CD4-positive, alpha-beta T cell treated with Interleukin-12 subunit alpha and Interleukin-12 subunit beta, for 1 hour (primary cell): ENCODE measurements around the gene EPHA6.
"Not testable (repeated sequence)": the region's sequence is repeated elsewhere in the genome, so short reads cannot be mapped to it uniquely, and the experiment has no call there.

ENCODE experiments used
- DNase-seq: peaks from one replicate; pipeline ENCODE4 v3.0.0-alpha.2; 2020

Gene EPHA6

GRCh38 chr3:97480696-97481289, 666.4 kb downstream of the EPHA6 start:
- DNase-seq: not testable (repeated sequence)

- DNase-seq: no peak
Observed at GRCh38 chr3:97481416-97481815, 667.0 kb downstream of the EPHA6 start.

GRCh38 chr3:97485206-97485605, 670.8 kb downstream of the EPHA6 start:
- no peak for DNase-seq

GRCh38 chr3:97487587-97487986, 673.2 kb downstream of the EPHA6 start:
- DNase-seq: no peak

- DNase-seq: no peak
Observed at GRCh38 chr3:97488741-97489140, 674.3 kb downstream of the EPHA6 start.

- DNase-seq: no peak
Observed at GRCh38 chr3:97495896-97496295, 681.5 kb downstream of the EPHA6 start.

GRCh38 chr3:97497138-97497537, 682.7 kb downstream of the EPHA6 start:
- DNase-seq: no peak

GRCh38 chr3:97504463-97504862, 690.1 kb downstream of the EPHA6 start:
- no peak for DNase-seq

GRCh38 chr3:97510795-97511194, 696.4 kb downstream of the EPHA6 start:
- no peak for DNase-seq

- DNase-seq: no peak
Observed at GRCh38 chr3:97515076-97515475, 700.7 kb downstream of the EPHA6 start.

- DNase-seq: no peak
Observed at GRCh38 chr3:97530691-97531090, 716.3 kb downstream of the EPHA6 start.

- not testable (repeated sequence) for DNase-seq
Observed at GRCh38 chr3:97547573-97547972, 733.2 kb downstream of the EPHA6 start.

- DNase-seq: no peak
Observed at GRCh38 chr3:97550408-97550807, 736.0 kb downstream of the EPHA6 start.

GRCh38 chr3:97552186-97552585, 737.8 kb downstream of the EPHA6 start:
- no peak for DNase-seq

GRCh38 chr3:97575742-97576141, 761.3 kb downstream of the EPHA6 start:
- DNase-seq: no peak

GRCh38 chr3:97576221-97576620, 761.8 kb downstream of the EPHA6 start:
- no peak for DNase-seq

- DNase-seq: no peak
Observed at GRCh38 chr3:97579365-97579764, 765.0 kb downstream of the EPHA6 start.

GRCh38 chr3:97610626-97611025, 796.2 kb downstream of the EPHA6 start:
- no peak for DNase-seq

- DNase-seq: no peak
Observed at GRCh38 chr3:97612632-97613031, 798.2 kb downstream of the EPHA6 start.

- no peak for DNase-seq
Observed at GRCh38 chr3:97613139-97613538, 798.7 kb downstream of the EPHA6 start.

- not testable (repeated sequence) for DNase-seq
Observed at GRCh38 chr3:97620514-97620913, 806.1 kb downstream of the EPHA6 start.

GRCh38 chr3:97636465-97636864, 822.1 kb downstream of the EPHA6 start:
- DNase-seq: no peak

- DNase-seq: no peak
Observed at GRCh38 chr3:97646932-97647331, 832.5 kb downstream of the EPHA6 start.

- DNase-seq: no peak
Observed at GRCh38 chr3:97647441-97647982, 833.1 kb downstream of the EPHA6 start.

GRCh38 chr3:97655971-97656370, 841.6 kb downstream of the EPHA6 start:
- DNase-seq: no peak
